ENCODE results near the gene PCSK6.

The PCSK6 gene

DNA sequence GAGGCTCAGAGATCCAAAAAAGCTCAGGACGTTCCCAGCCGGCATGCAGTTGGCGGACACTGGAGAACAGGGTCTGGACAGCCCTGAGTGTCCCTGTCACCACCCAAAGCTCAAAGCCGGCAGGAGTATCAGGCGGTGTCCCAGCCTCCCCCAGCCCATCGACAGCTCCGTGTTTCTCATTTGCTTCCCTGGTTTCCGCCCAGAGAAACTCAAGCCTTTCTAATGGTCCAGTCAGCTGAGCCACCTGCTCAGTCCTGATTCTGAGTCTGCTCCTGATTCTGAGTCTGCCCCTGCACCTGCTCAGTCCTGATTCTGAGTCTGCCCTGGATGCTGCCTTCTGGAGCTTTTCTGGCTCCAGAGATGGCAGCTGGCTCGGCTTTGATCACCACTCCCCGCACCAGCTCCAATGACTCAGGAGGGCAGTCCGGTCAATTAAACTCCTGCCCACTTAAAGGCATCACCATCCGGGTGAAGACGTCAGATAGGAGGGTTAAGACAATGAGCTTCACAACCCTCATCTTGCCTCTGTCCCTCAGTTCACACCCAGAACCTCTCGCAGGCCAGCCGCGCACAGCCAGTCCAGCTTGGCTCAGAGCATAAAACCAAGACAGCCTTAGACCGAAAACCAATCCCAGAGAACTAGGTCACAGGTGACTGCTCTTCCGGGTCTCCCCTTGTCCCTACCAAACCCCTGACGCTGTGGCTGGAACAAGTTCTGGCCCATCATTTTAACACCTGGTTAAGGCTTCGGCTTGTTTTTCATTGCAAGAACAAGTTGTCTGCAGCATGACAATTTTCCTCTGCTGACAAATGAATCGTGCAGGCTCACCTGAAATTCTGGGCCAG, 6.8 kb downstream of the PCSK6 start:
- no peak overlapping the region for H3K27ac ChIP-seq (ENCODE audit: low read length)
- H3K4me1 ChIP-seq (ENCODE audit: low read length), result no peaks in the 10 kb centered on the region
- H3K4me3 ChIP-seq (ENCODE audit: low read length), result no peak overlapping the region
- H3K9me3 ChIP-seq (replicated peaks; ENCODE audit: insufficient read depth, low read length), result no peaks in the 10 kb centered on the region
- H3K9me2 ChIP-seq (replicated peaks; ENCODE audit: insufficient read depth, low read length), result no peaks in the 10 kb centered on the region
- no peak overlapping the region for H3K9ac ChIP-seq (ENCODE audit: low read length)
- no peaks in the 10 kb centered on the region; the same call in 1 of the 2 replicates for H3K27me3 ChIP-seq (replicated peaks; ENCODE audit: insufficient read depth, low read length)
- no peak for TF ChIP-seq EZH2 (optimal IDR thresholded peaks at IDR 0.05; ENCODE audit: low read depth, low read length)
- TF ChIP-seq, protein P1, sequence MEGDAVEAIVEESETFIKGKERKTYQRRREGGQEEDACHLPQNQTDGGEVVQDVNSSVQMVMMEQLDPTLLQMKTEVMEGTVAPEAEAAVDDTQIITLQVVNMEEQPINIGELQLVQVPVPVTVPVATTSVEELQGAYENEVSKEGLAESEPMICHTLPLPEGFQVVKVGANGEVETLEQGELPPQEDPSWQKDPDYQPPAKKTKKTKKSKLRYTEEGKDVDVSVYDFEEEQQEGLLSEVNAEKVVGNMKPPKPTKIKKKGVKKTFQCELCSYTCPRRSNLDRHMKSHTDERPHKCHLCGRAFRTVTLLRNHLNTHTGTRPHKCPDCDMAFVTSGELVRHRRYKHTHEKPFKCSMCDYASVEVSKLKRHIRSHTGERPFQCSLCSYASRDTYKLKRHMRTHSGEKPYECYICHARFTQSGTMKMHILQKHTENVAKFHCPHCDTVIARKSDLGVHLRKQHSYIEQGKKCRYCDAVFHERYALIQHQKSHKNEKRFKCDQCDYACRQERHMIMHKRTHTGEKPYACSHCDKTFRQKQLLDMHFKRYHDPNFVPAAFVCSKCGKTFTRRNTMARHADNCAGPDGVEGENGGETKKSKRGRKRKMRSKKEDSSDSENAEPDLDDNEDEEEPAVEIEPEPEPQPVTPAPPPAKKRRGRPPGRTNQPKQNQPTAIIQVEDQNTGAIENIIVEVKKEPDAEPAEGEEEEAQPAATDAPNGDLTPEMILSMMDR (IDR thresholded peaks at IDR 0.05; ENCODE audit: low read length), result no peak
- no peaks in the 10 kb centered on the region for H4K20me1 ChIP-seq (ENCODE audit: insufficient read depth, low read length)
- H2AFZ ChIP-seq (ENCODE audit: low read length), result no peak overlapping the region
- H3K79me2 ChIP-seq (ENCODE audit: low read length), result no peaks in the 10 kb centered on the region
- no peaks in the 10 kb centered on the region for H3K36me3 ChIP-seq (replicated peaks; ENCODE audit: insufficient read depth, low read length)
- no peak overlapping the region for H3K4me2 ChIP-seq (ENCODE audit: low read depth, low read length)
- H3F3A ChIP-seq (ENCODE audit: insufficient read depth, low read length), result no peaks in the 10 kb centered on the region
- DNase-seq, result no peak

DNA sequence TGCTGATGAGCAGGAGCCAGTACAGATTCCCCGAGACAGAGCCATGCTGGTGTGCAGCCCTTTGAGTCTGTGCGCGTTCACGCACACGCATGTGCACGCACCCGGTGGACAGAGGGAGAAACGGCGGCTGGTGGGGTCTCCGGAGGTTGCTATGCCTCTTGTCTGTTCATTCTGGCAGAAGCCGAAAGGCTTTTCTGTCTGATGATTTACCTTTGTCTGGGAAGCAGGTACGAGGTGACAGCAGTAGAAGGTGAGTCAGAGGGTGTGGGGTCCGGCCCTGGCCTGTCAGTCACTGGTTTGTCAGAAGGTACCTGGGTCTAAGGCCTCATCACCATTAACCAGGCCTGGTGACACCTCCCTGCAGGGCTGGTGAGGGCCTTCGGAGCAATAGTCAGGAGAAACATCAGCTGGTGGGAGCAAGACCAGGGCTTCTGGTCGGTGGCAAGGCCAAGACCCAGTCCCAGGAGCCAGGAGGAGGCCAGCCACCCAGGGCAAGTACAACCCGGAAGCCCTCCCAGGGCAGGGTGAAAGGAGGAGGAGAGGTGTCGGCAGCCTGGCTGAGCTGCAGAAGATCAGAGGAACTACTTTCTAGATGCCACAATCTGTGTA, 7.5 kb downstream of the PCSK6 start:
- Histone ChIP-seq H3K9me2 (replicated peaks; ENCODE audit: insufficient read depth, low read length) (no peaks in the 10 kb centered on the region), H3K79me2 (ENCODE audit: low read length) (no peaks in the 10 kb centered on the region)
- DNase-seq, result no peak

DNA sequence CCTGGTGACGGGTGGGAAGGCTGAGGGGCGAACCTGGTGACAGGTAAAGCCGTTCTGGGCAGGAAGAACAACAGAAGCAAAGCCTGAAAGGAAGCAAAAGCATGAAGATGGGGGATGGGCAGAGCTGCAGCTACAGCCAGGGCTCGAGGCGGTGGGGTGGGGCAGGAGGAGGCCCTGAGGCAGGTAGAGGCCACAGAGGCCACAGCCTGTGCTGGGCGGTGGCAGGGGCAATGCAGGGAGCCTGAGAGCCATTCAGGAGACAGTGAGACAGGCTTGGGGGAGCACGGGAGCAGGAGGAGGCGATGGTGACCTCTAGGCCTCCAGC, 8.2 kb downstream of the PCSK6 start:
- DNase-seq, result no peak
- no peaks in the 10 kb centered on the region for H3K9me3 ChIP-seq (replicated peaks; ENCODE audit: insufficient read depth, low read length)
- no peaks in the 10 kb centered on the region for H4K20me1 ChIP-seq (ENCODE audit: insufficient read depth, low read length)

More for the DNA sequence above, 7.5 kb downstream of the PCSK6 start:
- no peak for TF ChIP-seq EZH2 (optimal IDR thresholded peaks at IDR 0.05; ENCODE audit: low read depth, low read length)
- TF ChIP-seq EZH2phosphoT487 (IDR thresholded peaks at IDR 0.05; ENCODE audit: low read length), result no peak
- TF ChIP-seq, protein P1 (IDR thresholded peaks at IDR 0.05; ENCODE audit: low read length), result no peak
- Histone ChIP-seq H2AFZ (ENCODE audit: low read length) (no peak overlapping the region), H3K27ac (ENCODE audit: low read length) (no peak overlapping the region), H3K9ac (ENCODE audit: low read length) (no peak overlapping the region), H3K9me3 (replicated peaks; ENCODE audit: insufficient read depth, low read length) (no peaks in the 10 kb centered on the region), H3K4me1 (ENCODE audit: low read length) (no peaks in the 10 kb centered on the region), H4K20me1 (ENCODE audit: insufficient read depth, low read length) (no peaks in the 10 kb centered on the region), H3K36me3 (replicated peaks; ENCODE audit: insufficient read depth, low read length) (no peaks in the 10 kb centered on the region), H3K4me2 (ENCODE audit: low read depth, low read length) (no peak overlapping the region), H3K4me3 (ENCODE audit: low read length) (no peak overlapping the region), H3F3A (ENCODE audit: insufficient read depth, low read length) (no peaks in the 10 kb centered on the region), H3K27me3 (replicated peaks; ENCODE audit: insufficient read depth, low read length) (no peaks in the 10 kb centered on the region; the same call in 1 of the 2 replicates)

More for the DNA sequence above, 8.2 kb downstream of the PCSK6 start:
- Histone ChIP-seq H3F3A (ENCODE audit: insufficient read depth, low read length) (no peaks in the 10 kb centered on the region), H3K9me2 (replicated peaks; ENCODE audit: insufficient read depth, low read length) (no peaks in the 10 kb centered on the region), H3K9ac (ENCODE audit: low read length) (no peak overlapping the region), H3K4me1 (ENCODE audit: low read length) (no peaks in the 10 kb centered on the region), H3K79me2 (ENCODE audit: low read length) (no peaks in the 10 kb centered on the region), H3K4me3 (ENCODE audit: low read length) (no peak overlapping the region), H3K27me3 (replicated peaks; ENCODE audit: insufficient read depth, low read length) (no peaks in the 10 kb centered on the region), H2AFZ (ENCODE audit: low read length) (no peak overlapping the region), H3K4me2 (ENCODE audit: low read depth, low read length) (no peak overlapping the region), H3K27ac (ENCODE audit: low read length) (no peak overlapping the region), H3K36me3 (replicated peaks; ENCODE audit: insufficient read depth, low read length) (no peaks in the 10 kb centered on the region)
- TF ChIP-seq, protein P1 (IDR thresholded peaks at IDR 0.05; ENCODE audit: low read length), result no peak
- no peak for TF ChIP-seq EZH2 (optimal IDR thresholded peaks at IDR 0.05; ENCODE audit: low read depth, low read length)
- TF ChIP-seq EZH2phosphoT487 (IDR thresholded peaks at IDR 0.05; ENCODE audit: low read length), result no peak

Data from MM.1S (cell line).